Activated CD4-positive, alpha-beta T cell treated with anti-CD3 and anti-CD28 coated beads, Interleukin-2, amount 10 ng/mL, durations not matched to agents 24 days and 14 days (primary cell): ENCODE measurements around the gene LRRC46. TPM values are rescaled to one million over a fixed set of nuclear protein-coding genes. Genes with fewer than 3 reads are reported as not detected.

ENCODE experiments used
- DNase-seq: peaks from one replicate; pipeline ENCODE4 v3.0.0; 2022
- H3K27ac Mint-ChIP-seq: one replicate; pipeline ENCODE4 v1.8.0; 2022; ENCODE audit warnings: mild to moderate bottlenecking, mixed read lengths
- H3K27me3 Mint-ChIP-seq: one replicate; pipeline ENCODE4 v1.8.0; 2022; ENCODE audit warnings: mixed read lengths
- H3K36me3 Mint-ChIP-seq: one replicate; pipeline ENCODE4 v1.8.0; 2022; ENCODE audit warnings: low read depth, mild to moderate bottlenecking, mixed read lengths
- H3K4me1 Mint-ChIP-seq: one replicate; pipeline ENCODE4 v1.8.0; 2021; ENCODE audit warnings: mixed read lengths
- H3K4me3 Mint-ChIP-seq: one replicate; pipeline ENCODE4 v1.8.0; 2022; ENCODE audit warnings: mild to moderate bottlenecking, moderate library complexity, mixed read lengths
- H3K9me3 Mint-ChIP-seq: one replicate; pipeline ENCODE4 v1.8.0; 2021; ENCODE audit warnings: mixed read lengths
- intact Hi-C: fragments of 100-400 bp; cut with micrococcal nuclease; formaldehyde crosslinking; loops from one replicate; pipeline ENCODE4 v1.15.1; 2023
- total RNA-seq: library from RNA; stranded (reverse); gene quantifications from 2 replicates; pipeline ENCODE4 v1.2.3, GENCODE V29; 2022

The LRRC46 gene
- total RNA-seq, 1 donor from 2014 or later = 0.44 TPM

DNA sequence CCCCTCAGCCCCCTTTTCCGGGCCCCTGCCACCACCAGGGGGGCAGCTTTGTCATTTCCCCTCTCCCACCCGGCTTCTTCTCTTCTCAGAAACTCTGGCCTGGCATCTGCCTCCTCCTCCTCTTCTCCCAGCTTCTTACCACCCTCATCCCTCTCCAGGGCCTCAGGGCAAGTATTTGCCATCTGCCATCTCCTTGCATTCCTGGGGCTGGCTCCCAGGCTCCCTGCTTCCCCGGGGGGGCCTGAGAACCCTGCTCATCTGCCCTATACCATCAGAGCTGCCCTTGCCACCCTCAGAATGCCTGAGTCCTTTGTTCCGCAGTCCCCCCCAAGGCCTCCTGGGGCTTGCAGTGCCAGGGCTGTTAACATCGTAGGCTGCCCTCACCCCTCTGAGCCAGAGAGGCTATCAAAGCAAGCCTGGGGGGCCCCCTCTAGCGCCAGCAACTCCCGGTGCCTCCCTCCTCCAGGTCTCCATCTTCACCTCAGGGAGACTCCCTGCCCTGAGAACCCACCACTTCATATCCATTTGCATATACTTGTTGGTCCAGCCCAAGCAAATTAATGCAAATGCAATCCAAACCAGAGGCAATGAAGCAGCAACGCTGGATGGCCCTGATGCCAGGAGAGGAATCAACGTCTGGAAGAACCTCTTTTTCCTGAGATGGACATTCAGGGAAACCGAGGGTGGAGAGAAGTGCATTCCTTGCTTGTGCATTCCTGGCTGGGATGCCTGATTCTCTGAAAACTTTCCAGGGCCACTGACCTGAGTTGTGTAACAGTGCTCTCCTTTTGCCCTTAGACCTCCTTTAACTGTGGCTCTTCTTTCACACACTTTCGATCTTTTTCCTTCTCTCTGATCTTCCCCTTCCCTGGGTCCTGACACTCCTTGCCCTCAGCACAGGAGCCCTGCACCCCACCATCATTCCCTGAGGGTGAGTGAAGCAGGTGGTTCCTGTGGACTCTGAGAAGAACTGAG, 43.8 kb downstream of the LRRC46 start:
- peaks cover 6% of the 10 kb centered on the region for H3K4me1 Mint-ChIP-seq
- H3K27me3 Mint-ChIP-seq = peaks cover 59% of the 10 kb centered on the region
- no peaks in the 10 kb centered on the region for H3K9me3 Mint-ChIP-seq
- DNase-seq = no peak
- intact Hi-C loops = no loop called here
- no peak overlapping the region for H3K4me3 Mint-ChIP-seq
- no peaks in the 10 kb centered on the region for H3K36me3 Mint-ChIP-seq
- no peak overlapping the region for H3K27ac Mint-ChIP-seq

- Mint-ChIP-seq H3K4me1 (peaks cover 6% of the 10 kb centered on the region), H3K27me3 (peaks cover 46% of the 10 kb centered on the region)
- DNase-seq = no peak
These were observed 46.0 kb downstream of the LRRC46 start for GRCh38 chr17:47877368-47878034.

GRCh38 chr17:47878203-47879027, 46.9 kb downstream of the LRRC46 start:
- DNase-seq = no peak
- Mint-ChIP-seq H3K9me3 (no peaks in the 10 kb centered on the region), H3K4me3 (no peak overlapping the region), H3K4me1 (peaks cover 10% of the 10 kb centered on the region), H3K36me3 (no peaks in the 10 kb centered on the region), H3K27ac (no peak overlapping the region), H3K27me3 (peaks cover 41% of the 10 kb centered on the region)
- intact Hi-C loops = no loop called here

More at GRCh38 chr17:47877368-47878034, 46.0 kb downstream of the LRRC46 start:
- no peaks in the 10 kb centered on the region for H3K36me3 Mint-ChIP-seq
- intact Hi-C loops = no loop called here
- H3K4me3 Mint-ChIP-seq = no peak overlapping the region
- no peaks in the 10 kb centered on the region for H3K9me3 Mint-ChIP-seq
- H3K27ac Mint-ChIP-seq = no peak overlapping the region

- H3K27ac Mint-ChIP-seq = no peak overlapping the region
- peaks cover 8% of the 10 kb centered on the region for H3K4me1 Mint-ChIP-seq
- intact Hi-C loops = no loop called here
- no peak for DNase-seq
- peaks cover 34% of the 10 kb centered on the region for H3K27me3 Mint-ChIP-seq
- H3K4me3 Mint-ChIP-seq = no peak overlapping the region
- no peaks in the 10 kb centered on the region for H3K36me3 Mint-ChIP-seq
- no peaks in the 10 kb centered on the region for H3K9me3 Mint-ChIP-seq
These were observed 47.6 kb downstream of the LRRC46 start for GRCh38 chr17:47879028-47879585.

GRCh38 chr17:47879776-47880454, 48.4 kb downstream of the LRRC46 start:
- DNase-seq = no peak
- H3K9me3 Mint-ChIP-seq = no peaks in the 10 kb centered on the region
- no peak overlapping the region for H3K4me3 Mint-ChIP-seq
- peaks cover 11% of the 10 kb centered on the region for H3K4me1 Mint-ChIP-seq
- no peaks in the 10 kb centered on the region for H3K36me3 Mint-ChIP-seq
- intact Hi-C loops = no loop called here
- no peak overlapping the region for H3K27ac Mint-ChIP-seq
- H3K27me3 Mint-ChIP-seq = peaks cover 26% of the 10 kb centered on the region

GRCh38 chr17:47882247-47882646, 50.8 kb downstream of the LRRC46 start:
- Mint-ChIP-seq H3K4me1 (peaks cover 11% of the 10 kb centered on the region), H3K4me3 (no peak overlapping the region), H3K9me3 (no peaks in the 10 kb centered on the region), H3K36me3 (no peaks in the 10 kb centered on the region), H3K27ac (no peak overlapping the region), H3K27me3 (peaks cover 17% of the 10 kb centered on the region)
- DNase-seq = no peak
- intact Hi-C loops = no loop called here

GRCh38 chr17:47882695-47883588, 51.5 kb downstream of the LRRC46 start:
- Mint-ChIP-seq H3K27me3 (peaks cover 14% of the 10 kb centered on the region), H3K4me1 (peaks cover 11% of the 10 kb centered on the region), H3K36me3 (no peaks in the 10 kb centered on the region), H3K4me3 (no peak overlapping the region), H3K27ac (no peak overlapping the region), H3K9me3 (no peaks in the 10 kb centered on the region)
- DNase-seq = no peak
- intact Hi-C loops = no loop called here

DNA sequence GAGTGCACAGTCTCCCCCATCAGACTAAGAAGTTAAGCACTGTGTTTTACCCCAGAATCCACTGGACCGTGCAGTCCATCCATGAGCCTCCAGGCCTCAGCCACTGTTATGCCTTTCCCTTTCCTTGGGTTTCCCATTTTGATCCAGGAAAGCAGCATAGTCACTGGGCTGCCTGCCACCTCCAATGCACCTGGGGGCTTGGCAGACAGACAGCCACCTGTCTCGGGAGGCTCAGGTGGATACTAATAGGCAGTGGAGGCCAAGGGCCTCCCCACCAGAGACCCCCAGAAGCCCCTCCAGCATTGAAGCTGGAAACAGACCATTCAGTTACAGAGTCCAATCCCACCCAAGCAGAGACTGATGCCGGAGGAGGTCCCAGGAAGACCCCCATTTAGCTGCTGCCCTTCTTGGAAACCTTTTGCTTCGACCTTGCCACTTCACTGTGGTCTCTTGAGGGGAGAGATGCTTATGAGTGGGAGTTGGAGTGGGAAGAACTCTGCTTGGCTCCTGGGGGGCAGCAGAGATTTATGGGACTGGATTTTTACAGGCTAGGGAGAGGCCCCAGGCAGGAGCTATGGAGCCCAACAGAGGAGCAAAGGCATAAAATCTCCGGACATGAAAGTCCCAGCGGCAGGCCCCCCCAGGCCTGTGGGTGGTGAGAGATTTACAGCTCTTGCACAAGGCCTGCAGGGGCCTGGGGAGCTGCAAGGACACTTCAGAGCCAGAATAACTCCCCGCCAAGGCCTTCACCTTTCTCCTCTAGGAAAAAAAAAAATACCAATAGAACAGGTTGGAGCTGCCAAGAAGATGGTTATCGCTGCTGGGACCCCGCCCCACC, 52.3 kb downstream of the LRRC46 start:
- H3K4me1 Mint-ChIP-seq = peaks cover 11% of the 10 kb centered on the region
- no peaks in the 10 kb centered on the region for H3K36me3 Mint-ChIP-seq
- intact Hi-C loops = no loop called here
- H3K27ac Mint-ChIP-seq = no peak overlapping the region
- DNase-seq = no peak
- peaks cover 10% of the 10 kb centered on the region for H3K27me3 Mint-ChIP-seq
- H3K4me3 Mint-ChIP-seq = no peak overlapping the region
- no peaks in the 10 kb centered on the region for H3K9me3 Mint-ChIP-seq

- Mint-ChIP-seq H3K9me3 (no peaks in the 10 kb centered on the region), H3K27ac (no peak overlapping the region), H3K36me3 (no peaks in the 10 kb centered on the region), H3K27me3 (peaks cover 7% of the 10 kb centered on the region), H3K4me1 (peaks cover 8% of the 10 kb centered on the region), H3K4me3 (no peak overlapping the region)
- no peak for DNase-seq
- intact Hi-C loops = no loop called here
These were observed 52.9 kb downstream of the LRRC46 start for GRCh38 chr17:47884427-47884740.

GRCh38 chr17:47884905-47885730, 53.6 kb downstream of the LRRC46 start:
- Mint-ChIP-seq H3K9me3 (no peaks in the 10 kb centered on the region), H3K4me1 (peaks cover 8% of the 10 kb centered on the region), H3K27ac (no peak overlapping the region), H3K36me3 (no peaks in the 10 kb centered on the region), H3K27me3 (peaks cover 5% of the 10 kb centered on the region), H3K4me3 (no peak overlapping the region)
- intact Hi-C loops = no loop called here
- DNase-seq = no peak
